Coronary artery (tissue), 2 donors: ENCODE results near the gene WNT9A.

Experiments used
- DNase-seq: peaks from one replicate; pipeline ENCODE4 v3.0.0-alpha.2; 2017; ENCODE audit warnings: low spot score
- H3K27ac ChIP-seq, 2 donors: fragments of 200-600 bp; sonication (generic); one replicate each; pipeline ENCODE4 v1.5.1; 2016 to 2019
- H3K4me3 ChIP-seq: fragments of 200-600 bp; sonication (generic); 2 replicates; pipeline ENCODE4 v1.5.1; 2016; ENCODE audit warnings: mild to moderate bottlenecking, moderate library complexity
- TF ChIP-seq, protein P1 (sequence below): fragments of 200-600 bp; sonication (generic); IDR thresholded peaks from one replicate; pipeline ENCODE4 v1.5.1; 2019; ENCODE audit warnings: antibody characterized with exemption

Gene WNT9A

DNA sequence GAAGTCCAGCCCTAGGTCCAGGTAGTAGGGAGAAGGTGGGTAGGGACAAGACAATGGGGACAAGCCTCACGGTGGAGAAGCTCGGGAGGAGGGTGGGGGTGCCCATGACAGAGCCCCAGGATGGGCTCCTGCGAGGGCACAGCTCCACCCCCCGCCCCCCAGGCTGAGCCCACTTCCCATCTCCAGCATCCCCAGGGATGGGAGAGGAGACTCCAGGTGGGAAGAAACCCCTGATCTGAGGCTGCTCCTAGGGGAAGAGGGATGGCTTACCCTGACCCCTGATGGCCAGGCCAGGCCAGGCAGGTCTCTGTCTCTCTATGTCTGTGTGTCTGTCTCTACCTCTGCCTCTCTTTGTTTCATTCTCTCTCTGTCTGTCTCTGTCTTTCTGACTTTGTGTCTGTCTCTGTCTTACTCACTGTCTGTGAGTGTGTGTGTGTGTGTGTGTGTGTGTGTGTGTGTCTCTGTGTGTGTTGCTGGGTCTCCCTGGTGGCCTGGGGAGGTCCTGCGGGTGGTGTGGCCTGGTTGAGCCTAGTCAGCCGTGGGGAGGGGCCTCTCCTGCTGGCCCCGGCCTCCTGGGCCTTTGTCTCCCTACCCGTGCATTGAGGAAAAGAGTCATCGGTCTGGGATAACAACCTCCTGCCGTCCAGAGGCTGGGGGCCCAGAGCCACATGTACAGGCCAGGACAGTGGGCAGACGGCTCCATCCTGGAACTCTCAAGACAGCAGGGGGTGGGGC, 45.7 kb downstream of the WNT9A start:
- no peak for DNase-seq
- Histone ChIP-seq H3K27ac (no peak overlapping the region), H3K4me3 (no peak overlapping the region)
- TF ChIP-seq, protein P1, sequence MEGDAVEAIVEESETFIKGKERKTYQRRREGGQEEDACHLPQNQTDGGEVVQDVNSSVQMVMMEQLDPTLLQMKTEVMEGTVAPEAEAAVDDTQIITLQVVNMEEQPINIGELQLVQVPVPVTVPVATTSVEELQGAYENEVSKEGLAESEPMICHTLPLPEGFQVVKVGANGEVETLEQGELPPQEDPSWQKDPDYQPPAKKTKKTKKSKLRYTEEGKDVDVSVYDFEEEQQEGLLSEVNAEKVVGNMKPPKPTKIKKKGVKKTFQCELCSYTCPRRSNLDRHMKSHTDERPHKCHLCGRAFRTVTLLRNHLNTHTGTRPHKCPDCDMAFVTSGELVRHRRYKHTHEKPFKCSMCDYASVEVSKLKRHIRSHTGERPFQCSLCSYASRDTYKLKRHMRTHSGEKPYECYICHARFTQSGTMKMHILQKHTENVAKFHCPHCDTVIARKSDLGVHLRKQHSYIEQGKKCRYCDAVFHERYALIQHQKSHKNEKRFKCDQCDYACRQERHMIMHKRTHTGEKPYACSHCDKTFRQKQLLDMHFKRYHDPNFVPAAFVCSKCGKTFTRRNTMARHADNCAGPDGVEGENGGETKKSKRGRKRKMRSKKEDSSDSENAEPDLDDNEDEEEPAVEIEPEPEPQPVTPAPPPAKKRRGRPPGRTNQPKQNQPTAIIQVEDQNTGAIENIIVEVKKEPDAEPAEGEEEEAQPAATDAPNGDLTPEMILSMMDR, result no peak

DNA sequence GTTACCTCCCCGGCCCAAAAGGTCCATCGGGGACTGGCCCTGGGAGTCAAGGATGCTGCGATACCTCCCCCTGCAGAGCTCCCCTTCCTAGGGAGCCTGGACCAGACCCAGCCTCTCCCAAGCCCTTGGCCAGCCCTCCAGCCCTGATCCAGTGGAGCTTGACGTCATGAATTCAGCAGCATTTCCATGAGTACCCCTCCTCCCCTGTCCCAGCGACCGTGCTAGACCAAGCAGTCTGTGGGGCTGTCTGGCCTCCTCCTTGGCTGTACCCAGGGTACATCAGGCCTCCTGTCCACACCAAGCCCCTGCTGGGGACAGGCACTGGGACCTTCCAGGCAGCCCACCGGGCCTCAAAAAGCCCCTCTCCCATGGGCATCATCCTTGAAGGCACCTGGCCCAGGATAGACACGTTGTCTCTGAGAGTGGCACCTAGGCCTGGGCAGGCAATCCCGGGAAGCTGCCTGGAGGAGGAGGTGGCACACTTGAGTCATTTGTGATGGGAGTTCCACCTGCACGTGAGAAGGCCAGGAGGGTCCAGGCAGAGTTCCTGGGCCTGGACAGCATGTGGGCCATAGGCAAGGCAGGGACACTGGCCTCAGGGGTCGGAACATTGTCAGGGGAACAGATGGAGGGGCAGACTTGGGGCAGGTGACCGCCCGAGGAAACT, 46.4 kb downstream of the WNT9A start:
- no peak for DNase-seq
- Histone ChIP-seq H3K27ac (no peak overlapping the region), H3K4me3 (no peak overlapping the region)
- TF ChIP-seq, protein P1, result no peak

DNA sequence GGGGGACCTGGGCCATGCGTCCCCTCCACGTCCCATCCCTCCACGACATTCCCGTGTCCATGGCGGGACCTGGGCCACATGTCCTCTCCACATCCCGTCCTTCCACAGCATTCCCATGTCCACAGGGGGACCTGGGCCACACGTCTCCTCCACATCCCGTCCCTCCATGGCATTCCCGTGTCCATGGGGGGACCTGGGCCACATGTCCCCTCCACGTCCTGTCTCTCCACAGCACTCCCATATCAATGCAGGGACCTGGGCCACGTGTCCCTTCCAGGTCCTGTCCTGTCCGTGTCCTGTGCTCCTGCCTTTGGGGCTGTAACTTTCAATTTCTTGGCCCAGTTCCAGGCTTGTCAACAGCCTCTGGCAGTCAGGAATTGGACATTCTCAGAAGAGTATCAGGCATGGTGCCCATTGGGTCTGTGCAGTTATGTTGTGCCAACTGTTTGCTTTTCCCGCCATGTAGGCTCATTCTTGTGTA, 47.1 kb downstream of the WNT9A start:
- no peak for DNase-seq
- TF ChIP-seq, protein P1, result no peak
- H3K27ac ChIP-seq, result no peak overlapping the region
- no peak overlapping the region for H3K4me3 ChIP-seq

- TF ChIP-seq, protein P1, result no peak
- DNase-seq, result peak; percentile 69
- no peak overlapping the region for H3K4me3 ChIP-seq
- no peak overlapping the region for H3K27ac ChIP-seq
These were observed 47.8 kb downstream of the WNT9A start for GRCh38 chr1:227899820-227900449.

GRCh38 chr1:227899141-227899819, 48.5 kb downstream of the WNT9A start:
- DNase-seq, result peak; percentile 64
- TF ChIP-seq, protein P1, result no peak

GRCh38 chr1:227898502-227899140, 49.1 kb downstream of the WNT9A start:
- TF ChIP-seq, protein P1, result no peak
- no peak overlapping the region for H3K4me3 ChIP-seq
- H3K27ac ChIP-seq, result no peak overlapping the region
- DNase-seq, result peak; percentile 64

More at GRCh38 chr1:227899141-227899819, 48.5 kb downstream of the WNT9A start:
- Histone ChIP-seq H3K27ac (no peak overlapping the region), H3K4me3 (no peak overlapping the region)
